Karpas-422 (cell line): Measurements from ENCODE around the gene UXT. TPM values are rescaled to one million over a fixed set of nuclear protein-coding genes. Genes with fewer than 3 reads are reported as not detected.
"Not testable (repeated sequence)": the region's sequence is repeated elsewhere in the genome, so short reads cannot be mapped to it uniquely, and the experiment has no call there.

Experiments used
- DNase-seq: peaks from one replicate; pipeline ENCODE4 v3.0.0-alpha.2; 2015
- H2AFZ ChIP-seq: fragments of 200-600 bp; sonication (generic); 2 replicates; pipeline ENCODE4 v1.6.1; 2014; ENCODE audit warnings: antibody characterized with exemption, low read length, mixed read lengths
- H3K27ac ChIP-seq: fragments of 200-600 bp; sonication (generic); 2 replicates; pipeline ENCODE4 v1.5.1; 2014; ENCODE audit warnings: mild to moderate bottlenecking, low read length, moderate library complexity
- H3K27me3 ChIP-seq: fragments of 200-600 bp; sonication (generic); 2 replicates; pipeline ENCODE4 v1.6.1; 2014; ENCODE audit warnings: low read length, mixed read lengths
- H3K36me3 ChIP-seq: fragments of 200-600 bp; sonication (generic); 2 replicates; pipeline ENCODE4 v1.6.1; 2014; ENCODE audit warnings: low read length, mixed read lengths; ENCODE audit not compliant: insufficient read depth
- H3K4me1 ChIP-seq: fragments of 200-600 bp; sonication (generic); 2 replicates; pipeline ENCODE4 v1.6.1; 2014; ENCODE audit warnings: mild to moderate bottlenecking, low read length, mixed read lengths
- H3K4me2 ChIP-seq: fragments of 200-600 bp; sonication (generic); 2 replicates; pipeline ENCODE4 v1.6.1; 2014; ENCODE audit warnings: low read length, low read depth, mild to moderate bottlenecking; ENCODE audit not compliant: poor library complexity, severe bottlenecking
- H3K4me3 ChIP-seq: fragments of 200-600 bp; sonication (generic); 2 replicates; pipeline ENCODE4 v1.5.1; 2014; ENCODE audit warnings: mild to moderate bottlenecking, antibody characterized with exemption, low read length, mixed read lengths
- H3K79me2 ChIP-seq: fragments of 200-600 bp; sonication (generic); 2 replicates; pipeline ENCODE4 v1.6.1; 2014; ENCODE audit warnings: mild to moderate bottlenecking, low read length, mixed read lengths
- H3K9ac ChIP-seq: fragments of 200-600 bp; sonication (generic); 2 replicates; pipeline ENCODE4 v1.6.0; 2014; ENCODE audit warnings: low read length
- H3K9me2 ChIP-seq: fragments of 200-600 bp; sonication (generic), shearing (Covaris generic); replicated peaks from 2 replicates; pipeline ENCODE4 v1.6.0; 2014; ENCODE audit warnings: mild to moderate bottlenecking, low read length, moderate library complexity; ENCODE audit not compliant: insufficient read depth
- H3K9me3 ChIP-seq: fragments of 300-700, 200-600 bp; sonication (generic); 2 replicates; pipeline ENCODE4 v1.6.1; 2014; ENCODE audit warnings: low read length, mixed read lengths
- H4K20me1 ChIP-seq: fragments of 200-600 bp; sonication (generic); 2 replicates; pipeline ENCODE4 v1.6.1; 2014; ENCODE audit warnings: mild to moderate bottlenecking, antibody characterized with exemption, low read length, low read depth; ENCODE audit not compliant: insufficient read depth
- total RNA-seq: library from RNA; depleted of rRNA; stranded (reverse); fragments of >200 nt; shearing (Covaris generic); gene quantifications from 2 replicates; pipeline ENCODE4 v1.2.3, GENCODE V29; 2014; ENCODE audit warnings: low replicate concordance

The UXT gene
- total RNA-seq, 1 experiment from 2014 or later = 191 TPM

GRCh38 chrX:47683184-47683828, 24.3 kb upstream of the UXT start:
- Histone ChIP-seq H3K4me2 (no peak overlapping the region), H2AFZ (no peak overlapping the region), H3K27me3 (no peaks in the 10 kb centered on the region), H3K4me3 (no peak overlapping the region), H3K9me3 (no peaks in the 10 kb centered on the region), H3K9me2 (no peaks in the 10 kb centered on the region), H3K27ac (no peak overlapping the region), H3K79me2 (no peaks in the 10 kb centered on the region), H3K36me3 (no peaks in the 10 kb centered on the region), H4K20me1 (no peaks in the 10 kb centered on the region), H3K9ac (no peak overlapping the region), H3K4me1 (no peaks in the 10 kb centered on the region)
- DNase-seq = no peak

GRCh38 chrX:47675959-47676859, 17.2 kb upstream of the UXT start:
- not testable (repeated sequence) for H3K4me3 ChIP-seq, H4K20me1 ChIP-seq, H3K36me3 ChIP-seq, H2AFZ ChIP-seq, H3K9ac ChIP-seq, H3K4me2 ChIP-seq, H3K4me1 ChIP-seq, H3K79me2 ChIP-seq, H3K9me3 ChIP-seq, H3K9me2 ChIP-seq, H3K27me3 ChIP-seq, H3K27ac ChIP-seq
- DNase-seq = peak; percentile 54

- Histone ChIP-seq H3K4me3 (no peak overlapping the region), H3K9ac (no peak overlapping the region), H3K36me3 (no peaks in the 10 kb centered on the region), H3K79me2 (no peaks in the 10 kb centered on the region), H3K27me3 (no peaks in the 10 kb centered on the region), H3K9me3 (no peaks in the 10 kb centered on the region), H3K4me1 (no peaks in the 10 kb centered on the region), H2AFZ (no peak overlapping the region), H3K27ac (no peak overlapping the region), H4K20me1 (no peaks in the 10 kb centered on the region), H3K9me2 (no peaks in the 10 kb centered on the region), H3K4me2 (no peak overlapping the region)
- no peak for DNase-seq
Observed at GRCh38 chrX:47674776-47675175, 15.8 kb upstream of the UXT start.

- DNase-seq, H3K9me2 ChIP-seq, H3K36me3 ChIP-seq: not testable (repeated sequence)
Observed at GRCh38 chrX:47665797-47666196, 6.8 kb upstream of the UXT start.

GRCh38 chrX:47664737-47665136, 5.8 kb upstream of the UXT start:
- no peaks in the 10 kb centered on the region for H3K79me2 ChIP-seq
- H3K4me1 ChIP-seq = peaks cover 2% of the 10 kb centered on the region
- no peak for DNase-seq
- no peaks in the 10 kb centered on the region for H3K9me3 ChIP-seq
- H3K4me2 ChIP-seq = no peak overlapping the region
- no peaks in the 10 kb centered on the region for H3K27me3 ChIP-seq
- no peak overlapping the region for H2AFZ ChIP-seq
- H3K36me3 ChIP-seq = no peaks in the 10 kb centered on the region
- H3K27ac ChIP-seq = no peak overlapping the region
- no peak overlapping the region for H3K4me3 ChIP-seq
- H3K9ac ChIP-seq = no peak overlapping the region
- no peaks in the 10 kb centered on the region for H3K9me2 ChIP-seq
- no peaks in the 10 kb centered on the region for H4K20me1 ChIP-seq

More at GRCh38 chrX:47665797-47666196, 6.8 kb upstream of the UXT start:
- H3K27me3 ChIP-seq, H3K4me2 ChIP-seq, H4K20me1 ChIP-seq, H2AFZ ChIP-seq, H3K27ac ChIP-seq, H3K9me3 ChIP-seq, H3K4me3 ChIP-seq, H3K4me1 ChIP-seq, H3K79me2 ChIP-seq, H3K9ac ChIP-seq: not testable (repeated sequence)

GRCh38 chrX:47662144-47662657, 3.2 kb upstream of the UXT start:
- no peak overlapping the region for H3K27ac ChIP-seq
- H3K4me3 ChIP-seq = no peak overlapping the region
- H3K36me3 ChIP-seq = peaks cover 6% of the 10 kb centered on the region
- H3K9me3 ChIP-seq = no peaks in the 10 kb centered on the region
- H3K4me2 ChIP-seq = no peak overlapping the region
- no peaks in the 10 kb centered on the region for H4K20me1 ChIP-seq
- no peak overlapping the region for H3K9ac ChIP-seq
- no peaks in the 10 kb centered on the region for H3K9me2 ChIP-seq
- H2AFZ ChIP-seq = no peak overlapping the region
- DNase-seq = no peak
- no peaks in the 10 kb centered on the region for H3K27me3 ChIP-seq
- H3K4me1 ChIP-seq = peaks cover 14% of the 10 kb centered on the region
- H3K79me2 ChIP-seq = peaks cover 12% of the 10 kb centered on the region

GRCh38 chrX:47661539-47661938, 2.6 kb upstream of the UXT start:
- H3K27ac ChIP-seq = no peak overlapping the region
- H3K4me2 ChIP-seq = no peak overlapping the region
- H3K9ac ChIP-seq = no peak overlapping the region
- peaks cover 12% of the 10 kb centered on the region for H3K36me3 ChIP-seq
- peaks cover 14% of the 10 kb centered on the region for H3K4me1 ChIP-seq
- no peaks in the 10 kb centered on the region for H3K9me2 ChIP-seq
- no peak for DNase-seq
- no peaks in the 10 kb centered on the region for H4K20me1 ChIP-seq
- H2AFZ ChIP-seq = no peak overlapping the region
- no peak overlapping the region for H3K4me3 ChIP-seq
- H3K9me3 ChIP-seq = no peaks in the 10 kb centered on the region
- H3K79me2 ChIP-seq = peaks cover 15% of the 10 kb centered on the region
- H3K27me3 ChIP-seq = no peaks in the 10 kb centered on the region

- peaks cover 12% of the 10 kb centered on the region for H3K36me3 ChIP-seq
- no peaks in the 10 kb centered on the region for H4K20me1 ChIP-seq
- no peak overlapping the region for H2AFZ ChIP-seq
- DNase-seq = no peak
- peaks cover 14% of the 10 kb centered on the region for H3K4me1 ChIP-seq
- H3K9me3 ChIP-seq = no peaks in the 10 kb centered on the region
- H3K9me2 ChIP-seq = no peaks in the 10 kb centered on the region
- peaks cover 15% of the 10 kb centered on the region for H3K79me2 ChIP-seq
- H3K4me2 ChIP-seq = peak overlapping the region; percentile 64
- peak overlapping the region; percentile 87 for H3K9ac ChIP-seq
- H3K4me3 ChIP-seq = peak overlapping the region; percentile 80; the same call in 1 of the 2 replicates
- H3K27me3 ChIP-seq = no peaks in the 10 kb centered on the region
- H3K27ac ChIP-seq = peak overlapping the region; percentile 78; the same call in 1 of the 2 replicates
Observed at GRCh38 chrX:47659421-47659726, 394 bp upstream of the UXT start.
